Common myeloid progenitor, CD34-positive (primary cell): ENCODE results near the gene GPBP1.
"Not testable (repeated sequence)": the region's sequence is repeated elsewhere in the genome, so short reads cannot be mapped to it uniquely, and the experiment has no call there.

Source experiments
- CTCF ChIA-PET: fragments of 350-600 bp; sonication (Branson Sonifier 250); formaldehyde crosslinking; loops from one replicate; lab custom pipeline; 2021; ENCODE audit warnings: antibody characterized with exemption; lab: Charles Lee
- POLR2A ChIA-PET: fragments of 350-600 bp; sonication (Branson Sonifier 250); formaldehyde crosslinking; loops from one replicate; lab custom pipeline; 2021; ENCODE audit warnings: antibody characterized with exemption; lab: Charles Lee
- DNase-seq, 3 donors: peaks; one replicate each; pipeline versions ENCODE4 v3.0.0 to v3.0.0-alpha.2; 2013
- H3K27ac ChIP-seq, 2 experiments: 1 replicate in 1 of 2; 2 replicates in 1 of 2; pipeline ENCODE4 v1.7.0; 2013; ENCODE audit warnings: inconsistent platforms in 2 of 2, low read length in 2 of 2, mild to moderate bottlenecking in 2 of 2, low read depth in 1 of 2, moderate library complexity in 1 of 2; ENCODE audit not compliant: severe bottlenecking in 2 of 2, insufficient read depth in 1 of 2, poor library complexity in 1 of 2
- H3K27me3 ChIP-seq, 5 experiments: replicated peaks in 2 of 5; 1 replicate in 3 of 5; 2 replicates in 2 of 5; pipeline versions ENCODE4 v1.6.1 to v1.7.0; 2013; ENCODE audit warnings: low read length in 4 of 5, mild to moderate bottlenecking in 2 of 5, moderate library complexity in 2 of 5, inconsistent platforms in 1 of 5; ENCODE audit not compliant: insufficient read depth in 5 of 5, control insufficient read depth in 4 of 5
- H3K36me3 ChIP-seq, 4 experiments: 1 replicate in 2 of 4; 2 replicates in 2 of 4; pipeline versions ENCODE4 v1.6.1 to v1.7.0; 2013; ENCODE audit warnings: low read length in 3 of 4, control low read depth in 1 of 4, mild to moderate bottlenecking in 1 of 4; ENCODE audit not compliant: control insufficient read depth in 4 of 4, insufficient read depth in 4 of 4
- H3K4me1 ChIP-seq, 4 experiments: 1 replicate in 3 of 4; 2 replicates in 1 of 4; pipeline versions ENCODE4 v1.6.1 to v1.7.1; 2013; ENCODE audit warnings: low read length in 3 of 4, mild to moderate bottlenecking in 3 of 4, control low read depth in 1 of 4, inconsistent platforms in 1 of 4, moderate library complexity in 1 of 4; ENCODE audit not compliant: control insufficient read depth in 4 of 4, insufficient read depth in 4 of 4; ENCODE audit errors: control extremely low read depth in 1 of 4
- H3K4me3 ChIP-seq, 7 experiments: 1 replicate in 4 of 7; 2 replicates in 3 of 7; pipeline versions ENCODE4 v1.5.1 to v1.7.0; 2013; ENCODE audit warnings: mild to moderate bottlenecking in 7 of 7, low read length in 6 of 7, moderate library complexity in 6 of 7, inconsistent platforms in 2 of 7, low read depth in 2 of 7, control low read depth in 1 of 7; ENCODE audit not compliant: insufficient read depth in 4 of 7, control insufficient read depth in 1 of 7; ENCODE audit errors: extremely low read depth in 1 of 7
- H3K9me3 ChIP-seq, 5 experiments: 1 replicate in 4 of 5; 2 replicates in 1 of 5; pipeline versions ENCODE4 v1.6.1 to v1.7.1; 2013; ENCODE audit warnings: low read length in 4 of 5, mild to moderate bottlenecking in 2 of 5, inconsistent platforms in 1 of 5, low read depth in 1 of 5, moderate library complexity in 1 of 5; ENCODE audit not compliant: control insufficient read depth in 4 of 5, insufficient read depth in 2 of 5; ENCODE audit errors: control extremely low read depth in 1 of 5
- WGBS: methylation state at CpG from one replicate; pipeline ENCODE4 v1.1.5; 2013; ENCODE audit not compliant: insufficient coverage; 5-methylcytosine and 5-hydroxymethylcytosine counted together

Gene GPBP1

DNA sequence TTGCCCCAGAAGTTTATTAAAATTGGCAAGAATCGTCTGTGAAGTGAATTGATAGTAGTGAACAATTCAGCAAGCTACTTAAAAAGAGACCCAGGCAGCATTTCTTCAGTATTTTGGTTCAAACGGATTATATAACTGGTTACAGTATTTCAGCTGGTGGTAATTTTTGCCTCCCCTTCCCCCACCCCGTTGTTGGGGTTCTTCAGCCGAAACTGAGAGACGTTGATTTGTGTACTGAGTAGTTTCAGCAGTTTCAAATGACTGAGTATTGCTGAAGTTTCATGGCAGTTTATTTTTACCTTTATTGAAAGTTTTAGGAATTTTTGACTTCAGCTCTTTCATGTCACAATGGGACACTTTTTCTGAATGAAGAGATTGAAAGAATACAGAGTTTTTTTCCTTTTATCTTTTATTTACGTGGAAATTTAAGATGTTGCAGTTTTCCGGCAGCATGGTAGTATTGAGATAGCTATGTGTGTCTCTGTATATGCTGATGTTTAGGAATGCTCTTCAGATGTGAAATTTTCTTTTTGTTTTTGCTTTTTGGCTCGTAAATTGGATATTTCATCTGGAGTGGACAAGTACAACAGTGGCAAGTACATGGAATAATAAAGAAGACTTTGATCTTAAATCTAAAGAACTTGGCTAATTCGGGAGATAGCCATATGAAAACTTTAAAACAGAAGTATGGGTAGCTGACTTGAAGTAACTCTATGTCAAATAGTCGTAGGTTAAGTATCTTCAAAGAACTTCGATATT is 1.9 kb downstream of the GPBP1 start:
- H3K9me3 ChIP-seq, result no peaks in the 10 kb centered on the region
- H3K4me1 ChIP-seq, result peaks cover 36 to 70% (median 51%) of the 10 kb centered on the region in 4 experiments
- ChIA-PET POLR2A (interaction anchor here (0.6 to 1.1 kb wide), 3 partner anchors 36 to 1970 kb away, joined by 3 to 4 read pairs (median 3); no protein-coding TSS in a partner anchor), CTCF (interaction anchor here (0.8 to 2.5 kb wide), 6 partner anchors 11 to 89 kb away, joined by 3 to 11 read pairs (median 4); no protein-coding TSS in a partner anchor)
- DNase-seq, result peak in 2 of 3 donors; percentile 36 to 42
- peaks cover 0 to 11% (median under 1%) of the 10 kb centered on the region in 4 experiments for H3K36me3 ChIP-seq
- H3K4me3 ChIP-seq, result peak overlapping the region in 6 of 7 experiments; percentile 78 to 100 (median 98)
- H3K27ac ChIP-seq, result peak overlapping the region; percentile 99
- 14% methylated on average over 4 of the region's 11 CpGs for WGBS
- no peaks in the 10 kb centered on the region for H3K27me3 ChIP-seq

DNA sequence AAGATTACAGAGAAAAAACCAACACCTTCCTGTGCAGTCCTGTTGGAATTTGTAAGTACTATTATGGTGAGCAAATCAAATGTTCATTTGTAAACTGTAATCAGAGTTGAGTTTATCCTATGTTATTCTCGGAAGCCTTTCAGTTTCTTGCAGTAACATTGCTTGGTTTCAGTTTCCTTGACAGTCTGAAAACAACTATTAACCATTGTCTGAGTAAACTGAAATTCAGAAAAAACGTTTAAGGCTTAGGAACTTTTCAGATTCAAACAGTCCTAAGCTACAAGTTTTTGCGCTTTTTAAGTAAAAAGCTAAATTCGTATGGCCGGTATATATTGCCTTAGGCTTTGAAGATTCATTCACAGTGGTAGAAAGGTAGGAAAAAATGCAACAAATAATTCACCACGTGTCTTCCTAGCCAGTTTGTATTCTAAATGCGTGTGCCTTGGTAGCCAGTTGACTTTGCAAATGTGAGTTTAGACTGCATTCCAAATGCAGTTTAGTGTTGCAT is 2.5 kb downstream of the GPBP1 start:
- peak in 1 of 3 donors; percentile 37 for DNase-seq
- Histone ChIP-seq H3K4me1 (peaks cover 36 to 75% (median 54%) of the 10 kb centered on the region in 4 experiments), H3K27ac (peak overlapping the region; percentile 99), H3K4me3 (peak overlapping the region in 6 of 7 experiments; percentile 78 to 100 (median 98)), H3K36me3 (peaks cover 0 to 11% (median 2%) of the 10 kb centered on the region in 4 experiments), H3K9me3 (no peaks in the 10 kb centered on the region), H3K27me3 (no peaks in the 10 kb centered on the region)
- ChIA-PET POLR2A (interaction anchor here (0.6 kb wide), 1 partner anchor 1970 kb away, joined by 3 read pairs; no protein-coding TSS in a partner anchor), CTCF (interaction anchor here (0.8 to 2.5 kb wide), 6 partner anchors 11 to 88 kb away, joined by 3 to 11 read pairs (median 4); no protein-coding TSS in a partner anchor)
- WGBS, result 22% methylated on average over 7 of the region's 7 CpGs

DNA sequence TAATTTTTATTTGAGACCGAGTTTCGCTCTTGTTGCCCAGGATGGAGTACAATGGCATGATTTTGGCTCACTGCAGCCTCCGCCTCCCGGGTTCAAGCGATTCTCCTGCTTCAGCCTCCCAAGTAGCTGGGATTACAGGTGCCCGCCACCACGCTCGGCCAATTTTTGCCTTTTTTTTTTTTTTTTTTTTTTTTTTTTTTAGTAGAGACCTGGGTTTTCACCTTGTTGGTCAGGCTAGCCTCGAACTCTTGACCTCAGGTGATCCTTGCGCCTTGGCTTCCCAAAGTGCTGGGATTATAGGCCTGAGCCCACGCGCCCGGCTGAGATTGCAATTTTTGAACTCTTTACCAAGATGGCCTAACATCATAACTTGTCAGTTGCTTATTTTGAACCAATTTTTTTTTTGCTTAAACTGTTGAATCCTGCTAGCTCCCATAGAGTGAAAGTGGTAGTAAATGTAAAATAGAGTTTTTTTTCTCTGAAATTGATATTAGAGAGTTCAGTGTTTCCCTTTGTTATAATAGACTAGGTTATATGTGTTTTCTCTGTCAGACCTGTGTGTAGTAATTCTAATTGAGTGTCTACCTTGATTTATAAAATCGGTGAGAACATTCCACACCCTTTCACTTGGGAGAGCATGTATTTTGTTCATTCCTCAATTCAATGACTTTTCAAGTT is 3.8 kb downstream of the GPBP1 start:
- Histone ChIP-seq H3K27ac (peak overlapping the region; percentile 20 to 99), H3K27me3 (no peaks in the 10 kb centered on the region), H3K4me1 (peaks cover 32 to 70% (median 45%) of the 10 kb centered on the region in 4 experiments), H3K36me3 (peaks cover 0 to 11% (median 2%) of the 10 kb centered on the region in 4 experiments), H3K4me3 (peak overlapping the region in 6 of 7 experiments; percentile 32 to 100 (median 96)), H3K9me3 (no peaks in the 10 kb centered on the region)
- CTCF ChIA-PET, result interaction anchor here (1.1 to 2.6 kb wide), 2 partner anchors 12 to 30 kb away, joined by 4 to 11 read pairs; no protein-coding TSS in a partner anchor
- POLR2A ChIA-PET, result interaction anchor here (0.7 kb wide), 1 partner anchor 363 kb away, joined by 3 read pairs; no protein-coding TSS in a partner anchor
- 100% methylated on average over 3 of the region's 14 CpGs for WGBS
- DNase-seq, result no peak

DNA sequence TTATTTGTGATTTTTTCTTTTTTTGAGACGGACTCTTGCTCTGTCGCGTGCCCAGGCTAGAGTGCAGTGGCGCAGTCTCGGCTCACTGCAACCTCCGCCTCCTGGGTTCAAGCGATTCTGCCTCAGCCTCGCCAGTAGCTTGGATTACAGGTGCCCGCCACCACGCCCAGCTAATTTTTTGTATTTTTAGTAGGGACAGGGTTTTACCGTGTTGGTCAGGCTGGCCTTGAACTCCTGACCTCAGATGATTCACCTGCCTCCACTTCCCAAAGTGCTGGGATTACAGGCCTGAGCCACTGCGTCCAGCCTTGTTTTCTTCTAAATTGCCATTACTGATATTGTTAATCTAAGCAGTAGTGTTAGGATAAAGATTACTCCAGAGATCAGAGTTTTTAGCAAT is 4.4 kb downstream of the GPBP1 start:
- Histone ChIP-seq H3K27ac (peak overlapping the region; percentile 20 to 73), H3K36me3 (peaks cover 0 to 11% (median 2%) of the 10 kb centered on the region in 4 experiments), H3K4me3 (peak overlapping the region in 6 of 7 experiments; percentile 30 to 100 (median 55)), H3K4me1 (peaks cover 28 to 66% (median 41%) of the 10 kb centered on the region in 4 experiments)
- DNase-seq, H3K27me3 ChIP-seq, POLR2A ChIA-PET, H3K9me3 ChIP-seq: not testable (repeated sequence)
- CTCF ChIA-PET, result interaction anchor here (2.6 kb wide), 1 partner anchor 11 kb away, joined by 11 read pairs; no protein-coding TSS in a partner anchor
- WGBS, result 80% methylated on average over 9 of the region's 12 CpGs

DNA sequence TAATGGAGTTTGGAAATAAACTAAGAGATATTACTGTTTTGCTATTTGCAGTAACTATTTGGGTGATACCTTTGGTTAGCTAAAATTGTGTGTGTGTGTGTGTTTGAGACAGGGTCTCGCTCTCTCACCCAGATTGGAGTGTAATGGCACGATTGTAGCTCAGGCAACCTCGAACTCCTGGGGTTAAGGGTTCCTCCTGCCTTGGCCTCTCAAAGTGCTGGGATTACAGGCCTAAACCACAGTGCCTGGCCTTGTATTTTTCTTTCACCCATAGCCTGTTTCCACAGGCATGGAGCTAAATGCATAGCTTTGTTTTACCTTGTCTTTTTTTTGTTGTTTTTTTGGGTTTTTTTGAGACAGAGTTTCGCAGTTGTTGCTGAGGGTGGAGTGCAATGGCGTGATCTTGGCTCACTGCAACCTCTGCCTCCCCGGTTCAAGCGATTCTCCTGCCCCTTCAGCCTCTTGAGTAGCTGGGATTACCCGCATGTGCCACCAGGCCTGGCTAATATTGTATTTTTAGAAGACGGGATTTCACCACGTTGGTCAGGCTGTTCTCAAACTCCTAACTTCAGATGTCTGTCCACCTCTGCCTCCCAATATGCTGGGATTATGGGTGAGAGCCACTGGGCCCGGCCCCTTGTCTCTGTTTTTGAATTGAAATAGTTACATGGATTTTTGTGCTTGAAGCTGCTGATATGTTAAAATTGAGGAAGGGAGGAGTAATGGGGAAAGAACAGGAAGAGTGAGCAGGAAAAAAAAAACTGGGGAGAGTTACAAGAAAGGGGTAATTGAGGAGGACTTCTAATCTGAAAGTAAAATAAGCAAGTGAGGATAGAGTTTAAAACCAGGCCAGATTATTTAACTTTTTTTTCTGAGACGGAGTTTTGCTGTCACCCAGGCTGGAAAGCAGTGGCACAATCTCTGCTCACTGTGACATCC is 5.7 kb downstream of the GPBP1 start:
- POLR2A ChIA-PET, result interaction anchor here (0.6 kb wide), 1 partner anchor 282 kb away, joined by 3 read pairs; no protein-coding TSS in a partner anchor

More for the DNA sequence above, 5.7 kb downstream of the GPBP1 start:
- DNase-seq, result no peak
- CTCF ChIA-PET, result interaction anchor here (1.2 to 2.6 kb wide), 2 partner anchors 10 to 27 kb away, joined by 3 to 11 read pairs; no protein-coding TSS in a partner anchor
- peaks cover 0 to 3% (median 0%) of the 10 kb centered on the region in 5 experiments for H3K9me3 ChIP-seq
- peak overlapping the region in 6 of 7 experiments; percentile 30 to 100 (median 56) for H3K4me3 ChIP-seq
- 46% methylated on average over 9 of the region's 12 CpGs for WGBS
- peaks cover 28 to 66% (median 41%) of the 10 kb centered on the region in 4 experiments for H3K4me1 ChIP-seq
- H3K36me3 ChIP-seq, result peaks cover 4 to 16% (median 9%) of the 10 kb centered on the region in 4 experiments
- H3K27me3 ChIP-seq, result no peaks in the 10 kb centered on the region
- H3K27ac ChIP-seq, result peak overlapping the region; percentile 52 to 73
